ENCODE measurements around the gene LRIT3. TPM values are rescaled to one million over a fixed set of nuclear protein-coding genes. Genes with fewer than 3 reads are reported as not detected.

LRIT3 gene, protein sequence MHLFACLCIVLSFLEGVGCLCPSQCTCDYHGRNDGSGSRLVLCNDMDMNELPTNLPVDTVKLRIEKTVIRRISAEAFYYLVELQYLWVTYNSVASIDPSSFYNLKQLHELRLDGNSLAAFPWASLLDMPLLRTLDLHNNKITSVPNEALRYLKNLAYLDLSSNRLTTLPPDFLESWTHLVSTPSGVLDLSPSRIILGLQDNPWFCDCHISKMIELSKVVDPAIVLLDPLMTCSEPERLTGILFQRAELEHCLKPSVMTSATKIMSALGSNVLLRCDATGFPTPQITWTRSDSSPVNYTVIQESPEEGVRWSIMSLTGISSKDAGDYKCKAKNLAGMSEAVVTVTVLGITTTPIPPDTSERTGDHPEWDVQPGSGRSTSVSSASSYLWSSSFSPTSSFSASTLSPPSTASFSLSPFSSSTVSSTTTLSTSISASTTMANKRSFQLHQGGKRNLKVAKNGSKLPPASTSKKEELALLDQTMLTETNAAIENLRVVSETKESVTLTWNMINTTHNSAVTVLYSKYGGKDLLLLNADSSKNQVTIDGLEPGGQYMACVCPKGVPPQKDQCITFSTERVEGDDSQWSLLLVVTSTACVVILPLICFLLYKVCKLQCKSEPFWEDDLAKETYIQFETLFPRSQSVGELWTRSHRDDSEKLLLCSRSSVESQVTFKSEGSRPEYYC
- 0.05 and 0.07 TPM in 2 replicates for total RNA-seq

DNA sequence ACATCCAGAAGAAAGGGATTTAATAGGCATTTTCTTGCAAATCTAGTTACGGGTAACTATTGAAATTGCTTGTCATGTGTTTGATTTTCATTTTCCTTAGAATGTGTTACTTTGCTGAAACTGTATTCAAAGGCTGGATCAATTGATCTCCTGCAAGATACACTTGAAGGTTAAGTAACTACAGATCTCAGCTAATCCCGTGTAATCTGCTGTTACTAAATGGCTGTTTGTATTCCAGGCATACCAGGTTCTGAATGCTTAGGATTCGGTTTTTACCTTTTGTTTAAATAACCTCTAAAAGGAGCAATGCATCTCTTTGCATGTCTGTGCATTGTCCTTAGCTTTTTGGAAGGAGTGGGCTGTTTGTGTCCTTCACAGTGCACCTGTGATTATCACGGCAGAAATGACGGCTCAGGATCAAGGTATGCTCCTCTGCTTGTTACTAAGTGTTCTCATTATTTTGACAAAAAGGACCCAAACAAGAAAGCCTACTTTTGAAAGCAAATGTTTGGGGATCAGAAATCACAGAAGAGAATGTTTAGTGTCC lies at the start of gene LRIT3:
LRIT3 (plus strand) TSS at position 212 of the 547 bp plus-strand sequence; CDS start at position 307, 95 bp downstream.
- DNase-seq (ENCODE audit: low spot score) = no peak
- no peaks in the 10 kb centered on the region for H3K9me3 Mint-ChIP-seq
- intact Hi-C loops (cut with micrococcal nuclease) = no loop called here
- no peak within 1 kb of the TSS for H3K4me3 Mint-ChIP-seq (ENCODE audit: low read depth)
- peaks cover 10% of the 10 kb centered on the region for H3K27me3 Mint-ChIP-seq (ENCODE audit: low read depth)
- H3K27ac Mint-ChIP-seq = no peak within 1 kb of the TSS
- H3K36me3 Mint-ChIP-seq (ENCODE audit: low read depth) = no peaks in the 10 kb centered on the region
- no peaks in the 10 kb centered on the region for H3K4me1 Mint-ChIP-seq (ENCODE audit: low read depth)

DNA sequence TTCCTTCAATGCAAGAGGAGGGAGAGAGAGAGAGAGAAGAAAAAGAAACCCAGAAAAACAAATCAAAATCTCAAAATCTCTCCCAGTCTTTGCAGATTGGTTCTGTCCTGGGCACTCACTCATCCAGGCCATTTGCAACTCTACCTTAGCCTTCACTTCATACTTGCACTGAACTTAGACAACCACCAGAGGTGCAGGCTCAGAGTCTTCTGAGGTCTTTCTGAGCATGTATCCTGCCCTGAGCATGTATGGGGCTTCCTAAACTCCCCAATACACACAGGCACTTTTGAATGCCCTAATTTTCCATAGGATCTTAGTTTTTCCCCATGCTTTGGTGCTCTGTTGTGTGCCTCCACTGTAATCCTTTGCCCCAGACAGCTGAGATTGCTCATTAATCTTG lies 49.0 kb upstream of the LRIT3 start:
- H3K4me3 Mint-ChIP-seq (ENCODE audit: low read depth) = no peak overlapping the region
- no peak overlapping the region for H3K27ac Mint-ChIP-seq
- H3K36me3 Mint-ChIP-seq (ENCODE audit: low read depth) = no peaks in the 10 kb centered on the region
- H3K27me3 Mint-ChIP-seq (ENCODE audit: low read depth) = peaks cover 17% of the 10 kb centered on the region
- H3K9me3 Mint-ChIP-seq = peaks cover 16% of the 10 kb centered on the region
- H3K4me1 Mint-ChIP-seq (ENCODE audit: low read depth) = no peaks in the 10 kb centered on the region
- intact Hi-C loops (cut with micrococcal nuclease) = no loop called here
- no peak for DNase-seq (ENCODE audit: low spot score)

DNA sequence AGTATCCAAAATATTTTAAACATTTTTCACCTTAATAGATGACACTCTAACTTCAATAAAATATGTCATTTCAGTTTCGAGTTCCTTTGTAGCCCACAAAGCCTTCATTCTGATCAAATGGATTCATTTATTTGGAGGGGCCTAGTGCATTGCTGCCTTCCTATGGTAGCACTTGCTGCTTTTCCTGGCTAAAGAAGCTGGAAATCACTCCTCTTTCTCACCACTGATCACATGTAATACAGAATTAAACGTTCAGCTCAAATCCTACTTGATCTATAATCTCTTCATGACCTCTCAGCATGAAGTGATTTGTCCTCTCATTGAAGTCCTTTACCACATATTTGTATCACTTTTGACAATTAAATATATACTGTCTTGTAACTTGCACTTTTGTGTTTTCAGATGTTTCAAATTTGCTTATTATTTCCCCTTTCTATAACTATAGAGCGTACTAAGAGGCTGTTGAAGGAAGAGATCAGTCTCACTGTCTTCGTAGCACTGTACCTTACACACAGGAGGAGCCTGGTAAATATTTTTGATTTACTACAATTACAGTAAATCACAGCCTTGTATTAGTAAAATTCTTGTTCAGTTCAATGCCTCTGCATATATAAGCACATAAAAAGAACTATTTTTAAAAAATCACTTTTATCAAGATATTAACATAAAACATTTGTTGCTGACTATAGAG lies 46.7 kb upstream of the LRIT3 start:
- DNase-seq (ENCODE audit: low spot score) = no peak
- H3K27me3 Mint-ChIP-seq (ENCODE audit: low read depth) = peaks cover 13% of the 10 kb centered on the region
- H3K4me1 Mint-ChIP-seq (ENCODE audit: low read depth) = no peaks in the 10 kb centered on the region
- peaks cover under 1% of the 10 kb centered on the region for H3K9me3 Mint-ChIP-seq
- intact Hi-C loops (cut with micrococcal nuclease) = no loop called here
- no peak overlapping the region for H3K4me3 Mint-ChIP-seq (ENCODE audit: low read depth)
- no peaks in the 10 kb centered on the region for H3K36me3 Mint-ChIP-seq (ENCODE audit: low read depth)
- no peak overlapping the region for H3K27ac Mint-ChIP-seq

DNA sequence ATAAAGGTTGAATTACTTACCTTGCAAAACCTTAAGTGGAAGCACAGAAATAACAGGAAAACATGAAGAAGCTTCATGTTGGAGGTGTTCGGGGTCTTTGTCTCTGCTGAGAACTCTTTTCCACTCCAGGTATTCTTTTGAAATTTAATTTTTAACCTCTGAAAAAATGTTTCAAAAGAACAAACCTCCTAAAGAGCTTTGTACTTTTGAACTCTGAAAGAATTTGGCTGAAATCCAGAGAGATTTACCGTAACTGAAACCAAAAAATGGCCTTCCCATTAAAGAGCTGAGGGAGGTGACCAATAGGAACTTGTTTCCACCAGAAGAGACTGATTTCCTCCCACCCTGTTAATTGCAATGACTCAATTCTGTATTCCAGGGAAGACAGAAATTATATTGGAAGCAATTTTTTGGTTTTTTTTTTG lies 46.0 kb upstream of the LRIT3 start, which contains the start of gene CFI:
CFI (minus strand) TSS at position 105 of the 425 bp plus-strand sequence; CDS start at position 77, 28 bp downstream.
- Mint-ChIP-seq H3K4me3 (ENCODE audit: low read depth) (no peak within 1 kb of the TSS), H3K4me1 (ENCODE audit: low read depth) (no peaks in the 10 kb centered on the region), H3K27me3 (ENCODE audit: low read depth) (peaks cover 13% of the 10 kb centered on the region), H3K27ac (no peak within 1 kb of the TSS), H3K9me3 (no peaks in the 10 kb centered on the region), H3K36me3 (ENCODE audit: low read depth) (no peaks in the 10 kb centered on the region)
- intact Hi-C loops (cut with micrococcal nuclease) = no loop called here
- DNase-seq (ENCODE audit: low spot score) = no peak

DNA sequence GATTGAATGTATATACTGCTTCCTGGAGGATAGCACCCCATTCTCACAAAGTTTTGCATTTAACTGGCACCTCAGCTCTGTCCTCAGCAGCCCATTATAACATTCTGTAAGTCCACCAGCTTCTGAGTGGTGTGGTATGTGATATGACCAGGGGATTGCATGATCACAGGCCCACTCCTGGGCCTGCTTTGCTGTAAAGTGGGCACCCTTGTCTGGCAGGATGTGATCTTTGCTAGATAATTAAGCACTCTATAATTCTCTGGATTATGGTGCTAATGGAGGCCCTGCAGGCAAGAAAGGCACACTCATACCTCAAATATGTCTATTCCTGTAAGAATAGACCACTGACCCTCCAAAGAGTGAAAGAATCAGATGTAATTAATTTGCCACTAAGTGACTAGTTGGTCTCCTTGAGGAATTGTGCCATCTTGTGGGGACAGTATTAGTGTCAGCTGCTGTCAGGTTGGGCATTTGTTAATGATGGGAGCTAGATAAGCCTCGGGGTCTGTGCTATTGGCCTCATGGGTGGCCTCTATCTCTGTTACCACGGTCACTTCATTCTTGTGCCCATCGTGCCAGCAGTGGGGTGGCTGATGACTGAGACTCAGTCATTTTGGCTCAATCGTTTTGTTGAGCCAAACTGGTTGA lies 43.9 kb upstream of the LRIT3 start:
- H3K9me3 Mint-ChIP-seq = no peaks in the 10 kb centered on the region
- no peak for DNase-seq (ENCODE audit: low spot score)
- H3K36me3 Mint-ChIP-seq (ENCODE audit: low read depth) = no peaks in the 10 kb centered on the region
- H3K27ac Mint-ChIP-seq = no peak overlapping the region
- no peaks in the 10 kb centered on the region for H3K4me1 Mint-ChIP-seq (ENCODE audit: low read depth)
- no peak overlapping the region for H3K4me3 Mint-ChIP-seq (ENCODE audit: low read depth)
- H3K27me3 Mint-ChIP-seq (ENCODE audit: low read depth) = peaks cover 8% of the 10 kb centered on the region
- intact Hi-C loops (cut with micrococcal nuclease) = no loop called here

DNA sequence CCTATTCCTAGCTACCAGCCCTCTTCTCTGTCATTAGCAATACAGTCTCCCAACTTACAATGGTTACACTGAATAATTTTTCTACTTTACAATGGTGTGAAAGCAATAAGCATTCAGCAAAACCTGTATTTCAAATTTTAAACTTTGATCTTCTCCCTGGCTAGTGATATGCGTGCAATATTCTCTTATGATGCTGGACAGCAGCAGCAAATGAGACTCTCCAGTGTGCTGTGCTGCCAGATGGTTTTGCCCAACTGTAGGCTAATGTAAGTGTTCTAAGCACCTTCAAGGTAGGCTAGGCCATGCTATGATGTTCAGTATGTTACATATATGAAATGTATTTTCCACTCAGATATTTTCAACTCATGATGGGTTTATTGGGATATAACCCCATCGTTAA lies 38.3 kb upstream of the LRIT3 start:
- Mint-ChIP-seq H3K27me3 (ENCODE audit: low read depth) (peaks cover 9% of the 10 kb centered on the region), H3K4me3 (ENCODE audit: low read depth) (no peak overlapping the region), H3K9me3 (no peaks in the 10 kb centered on the region), H3K4me1 (ENCODE audit: low read depth) (peaks cover 6% of the 10 kb centered on the region), H3K36me3 (ENCODE audit: low read depth) (no peaks in the 10 kb centered on the region), H3K27ac (no peak overlapping the region)
- no peak for DNase-seq (ENCODE audit: low spot score)
- intact Hi-C loops (cut with micrococcal nuclease) = no loop called here

DNA sequence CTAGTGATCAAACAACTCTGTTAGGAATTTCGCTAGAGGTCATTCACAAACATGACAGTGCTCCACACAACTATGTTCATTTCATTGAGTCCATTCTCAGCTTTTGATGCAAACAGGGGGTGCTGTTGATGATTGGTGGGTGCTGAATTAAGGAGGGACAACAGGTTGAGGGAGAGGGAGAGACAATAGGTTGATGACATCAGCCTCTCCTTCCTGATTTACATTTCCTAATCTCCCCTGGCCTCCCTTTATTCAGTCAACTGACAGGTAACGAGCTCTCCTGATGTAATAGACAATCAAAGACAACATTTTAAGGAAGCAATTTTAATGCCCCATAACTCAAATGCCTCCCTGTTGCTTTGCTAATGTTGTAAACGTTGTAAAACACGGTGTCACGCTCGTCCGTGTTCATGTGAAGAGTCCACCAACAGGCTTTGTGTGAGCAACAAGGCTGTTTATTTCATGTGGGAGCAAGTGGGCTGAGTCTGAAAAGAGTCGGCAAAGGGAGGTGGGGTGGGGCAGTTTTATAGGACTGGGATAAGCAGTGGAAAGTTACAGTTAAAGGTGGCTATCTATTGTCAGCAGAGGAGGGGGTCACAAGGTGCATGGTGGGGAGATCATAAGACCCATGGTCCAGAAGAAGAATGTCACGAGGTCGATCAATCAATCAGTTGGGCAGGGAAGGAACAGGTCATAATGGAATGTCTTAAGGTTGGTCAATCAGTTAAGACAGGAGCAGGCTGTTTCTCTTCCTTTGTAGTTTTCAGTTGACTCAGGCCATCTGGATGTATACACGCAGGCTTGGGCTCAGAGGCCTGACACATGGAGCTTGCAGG lies 37.1 kb upstream of the LRIT3 start:
- intact Hi-C loops (cut with micrococcal nuclease) = no loop called here
- H3K9me3 Mint-ChIP-seq = no peaks in the 10 kb centered on the region
- H3K36me3 Mint-ChIP-seq (ENCODE audit: low read depth) = peaks cover 4% of the 10 kb centered on the region
- peaks cover 9% of the 10 kb centered on the region for H3K27me3 Mint-ChIP-seq (ENCODE audit: low read depth)
- DNase-seq (ENCODE audit: low spot score) = no peak
- H3K27ac Mint-ChIP-seq = no peak overlapping the region
- no peak overlapping the region for H3K4me3 Mint-ChIP-seq (ENCODE audit: low read depth)
- peaks cover 9% of the 10 kb centered on the region for H3K4me1 Mint-ChIP-seq (ENCODE audit: low read depth)

DNA sequence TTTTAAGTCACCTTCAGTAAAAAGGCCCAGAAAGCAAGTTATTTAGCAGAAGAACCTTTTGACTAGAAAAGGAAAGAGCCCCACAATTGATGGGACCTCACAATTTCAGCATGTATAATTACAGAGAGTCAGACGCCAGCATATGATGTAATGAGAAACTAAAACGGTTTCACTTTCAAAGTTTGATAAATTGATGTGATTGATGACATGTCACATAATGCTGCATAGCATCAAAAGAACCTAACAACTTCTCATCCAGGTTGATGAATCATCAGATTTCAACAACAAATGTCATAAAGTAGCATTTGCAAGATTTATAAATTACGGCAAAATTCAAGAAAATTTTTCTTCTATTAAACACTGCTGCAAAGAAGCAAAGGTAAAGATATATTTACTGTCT lies 36.2 kb upstream of the LRIT3 start:
- no peak for DNase-seq (ENCODE audit: low spot score)
- intact Hi-C loops (cut with micrococcal nuclease) = no loop called here
- no peaks in the 10 kb centered on the region for H3K9me3 Mint-ChIP-seq

DNA sequence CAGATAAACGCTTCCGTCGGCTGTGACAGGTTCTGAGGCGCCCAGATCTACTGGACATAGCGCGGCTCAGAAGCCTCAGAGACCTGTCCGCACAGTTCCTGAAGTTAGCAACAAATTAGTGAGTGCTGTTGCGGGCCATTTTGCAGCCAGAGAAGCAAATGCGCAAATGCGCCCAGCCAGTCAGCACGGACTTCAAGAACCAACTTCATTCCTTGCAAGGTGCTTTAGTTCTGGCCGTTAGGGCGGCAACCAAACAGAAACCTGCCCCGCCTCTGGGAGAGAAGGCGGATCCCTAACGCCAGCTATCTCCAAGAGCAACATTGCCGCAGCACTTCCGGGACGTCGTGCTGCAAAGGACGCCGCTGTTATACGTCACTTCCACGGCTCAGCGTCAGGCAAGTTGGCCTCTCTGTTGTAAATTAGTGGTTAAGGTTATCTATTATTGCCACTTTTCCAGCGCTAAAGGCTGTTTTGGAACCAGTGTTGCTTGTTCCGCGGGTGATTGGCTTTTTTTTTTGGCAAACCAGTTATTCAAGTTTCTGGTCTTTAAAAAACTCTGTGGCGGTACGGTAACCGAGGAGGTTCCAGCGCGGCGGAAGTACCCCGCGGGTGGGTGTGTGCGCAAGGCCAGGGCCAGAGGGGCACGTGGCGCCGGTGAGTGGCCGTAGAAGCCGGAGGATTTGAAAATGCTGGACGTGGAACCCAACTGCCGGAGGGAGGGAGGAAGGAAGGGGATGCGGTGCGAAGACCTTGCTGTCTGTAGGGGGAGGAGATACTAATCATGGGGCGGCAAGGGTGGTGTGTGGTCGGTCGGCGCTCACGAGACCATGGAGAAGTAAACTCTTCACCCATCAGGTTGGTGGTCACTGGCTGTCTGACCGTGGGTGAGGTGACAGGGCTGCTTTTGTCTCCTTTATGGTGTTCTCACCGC lies 32.5 kb upstream of the LRIT3 start, which contains the start of gene GAR1:
GAR1 (plus strand) TSS at position 612 of the 931 bp plus-strand sequence. CDS start 403 bp downstream, outside the sequence.
- Mint-ChIP-seq H3K4me1 (ENCODE audit: low read depth) (peaks cover 43% of the 10 kb centered on the region), H3K4me3 (ENCODE audit: low read depth) (peak within 1 kb of the TSS; percentile 100), H3K9me3 (no peaks in the 10 kb centered on the region), H3K36me3 (ENCODE audit: low read depth) (peaks cover 49% of the 10 kb centered on the region), H3K27ac (peak within 1 kb of the TSS; percentile 98), H3K27me3 (ENCODE audit: low read depth) (no peaks in the 10 kb centered on the region)
- intact Hi-C loops (cut with micrococcal nuclease) = loop anchor here (1.0 to 5.0 kb wide), 9 partner anchors 55 to 1193 kb away; partner anchors contain the start of genes CASP6, MCUB, OSTC and PLA2G12A
- DNase-seq (ENCODE audit: low spot score) = peak; percentile 89

More for the DNA sequence above, 36.2 kb upstream of the LRIT3 start:
- no peak overlapping the region for H3K4me3 Mint-ChIP-seq (ENCODE audit: low read depth)
- H3K27ac Mint-ChIP-seq = no peak overlapping the region
- peaks cover 14% of the 10 kb centered on the region for H3K4me1 Mint-ChIP-seq (ENCODE audit: low read depth)
- peaks cover 9% of the 10 kb centered on the region for H3K27me3 Mint-ChIP-seq (ENCODE audit: low read depth)
- H3K36me3 Mint-ChIP-seq (ENCODE audit: low read depth) = peaks cover 13% of the 10 kb centered on the region

DNA sequence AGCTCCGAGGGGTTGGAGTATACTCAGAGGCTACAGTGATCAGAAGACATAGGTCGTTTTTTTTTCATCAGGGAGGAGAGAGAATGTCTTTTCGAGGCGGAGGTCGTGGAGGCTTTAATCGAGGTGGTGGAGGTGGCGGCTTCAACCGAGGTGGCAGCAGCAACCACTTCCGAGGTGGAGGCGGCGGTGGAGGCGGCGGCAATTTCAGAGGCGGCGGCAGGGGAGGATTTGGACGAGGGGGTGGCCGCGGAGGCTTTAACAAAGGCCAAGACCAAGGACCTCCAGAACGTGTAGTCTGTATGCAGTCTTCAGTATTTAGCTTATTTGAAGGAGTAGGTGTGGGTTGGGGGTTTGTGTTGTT lies 31.8 kb upstream of the LRIT3 start:
- Mint-ChIP-seq H3K36me3 (ENCODE audit: low read depth) (peaks cover 56% of the 10 kb centered on the region), H3K4me1 (ENCODE audit: low read depth) (peaks cover 47% of the 10 kb centered on the region), H3K27ac (peak overlapping the region; percentile 98), H3K4me3 (ENCODE audit: low read depth) (peak overlapping the region; percentile 100), H3K27me3 (ENCODE audit: low read depth) (no peaks in the 10 kb centered on the region), H3K9me3 (no peaks in the 10 kb centered on the region)
- intact Hi-C loops (cut with micrococcal nuclease) = loop anchor here (2.0 to 5.0 kb wide), 3 partner anchors 164 to 1194 kb away; partner anchors contain the start of genes MCUB and RPL34
- peak; percentile 48 for DNase-seq (ENCODE audit: low spot score)

Data from activated T-helper 2 cell treated with anti-CD3 and anti-CD28 coated beads, Interferon-gamma antibody, Interleukin-2, Interleukin-4, amounts not matched to agents 10 μg/mL and 5 μg/mL and 100 μg/mL, durations not matched to agents 14 hours and 24 hours and 36 hours (primary cell).